IMR-90 (cell line): Measurements from ENCODE around the gene CHD2. TPM values are rescaled to one million over a fixed set of nuclear protein-coding genes. Genes with fewer than 3 reads are reported as not detected.
A peak's percentile ranks its signal among the peaks of the same experiment; 100 is the strongest.

ENCODE experiments used
- ATAC-seq: fragments of 200-7000 bp; cut with Tn5 transposase; 2 replicates; pipeline ENCODE4 v1.9.1; 2020; ENCODE audit warnings: low read depth, mild to moderate bottlenecking, moderate library complexity
- BruUV-seq: library from RNA; stranded (reverse); fragments of 400-500 nt; replicated peaks from 2 replicates; lab custom pipeline; 2021; lab: Mats Ljungman, UMichigan
- CTCF ChIA-PET: fragments of 300-600 bp; formaldehyde crosslinking; extraction: SDS; loops from one replicate; lab custom pipeline; 2021; ENCODE audit warnings: antibody characterized with exemption; lab: Yijun Ruan, JAX
- POLR2A ChIA-PET: fragments of 300-600 bp; sonication (Branson Sonifier 250); formaldehyde crosslinking; loops from one replicate; lab custom pipeline; 2022; ENCODE audit warnings: antibody characterized with exemption; ENCODE audit not compliant: unreplicated experiment; lab: Charles Lee
- DNase-seq: peaks from one replicate; pipeline ENCODE4 v3.0.0; 2013
- H2AFZ ChIP-seq: replicated peaks from 2 replicates; pipeline ENCODE3; 2013; ENCODE audit warnings: low read length, mild to moderate bottlenecking; ENCODE audit not compliant: poor library complexity
- H2AK5ac ChIP-seq: 2 replicates; pipeline ENCODE4 v1.6.1; 2013; ENCODE audit warnings: low read depth, low read length, inconsistent platforms
- H2AK9ac ChIP-seq: replicated peaks from 2 replicates; pipeline ENCODE3; 2013; ENCODE audit warnings: mild to moderate bottlenecking, low read depth, low read length, moderate library complexity; ENCODE audit not compliant: poor library complexity
- H2BK120ac ChIP-seq: 2 replicates; pipeline ENCODE4 v1.6.1; 2013; ENCODE audit warnings: low read depth, low read length, inconsistent platforms
- H2BK15ac ChIP-seq: 3 replicates; pipeline ENCODE4 v1.6.1; 2013; ENCODE audit warnings: low read depth, low read length, inconsistent platforms
- H2BK20ac ChIP-seq: 2 replicates; pipeline ENCODE4 v1.6.1; 2013; ENCODE audit warnings: low read depth, mild to moderate bottlenecking, inconsistent platforms, low read length, moderate library complexity
- H2BK5ac ChIP-seq: 2 replicates; pipeline ENCODE4 v1.6.1; 2013; ENCODE audit warnings: mild to moderate bottlenecking, low read depth, low read length, inconsistent platforms; ENCODE audit not compliant: poor library complexity, severe bottlenecking
- H3K14ac ChIP-seq: replicated peaks from 2 replicates; pipeline ENCODE4 v1.6.1; 2013; ENCODE audit warnings: low read depth, low read length, inconsistent platforms
- H3K18ac ChIP-seq: 2 replicates; pipeline ENCODE4 v1.6.1; 2013; ENCODE audit warnings: low read depth, low read length, control low read depth
- H3K23ac ChIP-seq: 2 replicates; pipeline ENCODE4 v1.6.1; 2013; ENCODE audit warnings: low read depth, low read length, inconsistent platforms
- H3K27ac ChIP-seq: 2 replicates; pipeline ENCODE4 v1.5.1; 2013; ENCODE audit warnings: mild to moderate bottlenecking, control low read depth, low read length; ENCODE audit not compliant: insufficient read depth
- H3K27me3 ChIP-seq: 2 replicates; pipeline ENCODE4 v1.6.1; 2013; ENCODE audit warnings: low read length; ENCODE audit not compliant: control insufficient read depth, insufficient read depth
- H3K36me3 ChIP-seq: 2 replicates; pipeline ENCODE4 v1.6.1; 2013; ENCODE audit warnings: low read length, mixed read lengths; ENCODE audit not compliant: control insufficient read depth, insufficient read depth
- H3K4ac ChIP-seq: 2 replicates; pipeline ENCODE4 v1.6.1; 2013; ENCODE audit warnings: low read depth, low read length, inconsistent platforms
- H3K4me1 ChIP-seq: 2 replicates; pipeline ENCODE4 v1.6.1; 2013; ENCODE audit warnings: low read length, mixed read lengths; ENCODE audit not compliant: control insufficient read depth, insufficient read depth
- H3K4me2 ChIP-seq: 2 replicates; pipeline ENCODE4 v1.6.1; 2013; ENCODE audit warnings: low read depth, mild to moderate bottlenecking, control low read depth, low read length, moderate library complexity
- H3K4me3 ChIP-seq: 2 replicates; pipeline ENCODE4 v1.5.1; 2013; ENCODE audit warnings: low read depth, mild to moderate bottlenecking, control low read depth, low read length, moderate library complexity; ENCODE audit not compliant: insufficient read depth
- H3K56ac ChIP-seq: 2 replicates; pipeline ENCODE4 v1.6.1; 2013; ENCODE audit warnings: low read length, inconsistent platforms; ENCODE audit not compliant: insufficient read depth; ENCODE audit errors: extremely low read depth
- H3K79me1 ChIP-seq, 2 experiments: 2 replicates each; pipeline ENCODE4 v1.6.1; 2013; ENCODE audit warnings: low read length in 2 of 2, inconsistent platforms in 1 of 2, low read depth in 1 of 2
- H3K9ac ChIP-seq: 2 replicates; pipeline ENCODE4 v1.6.1; 2013; ENCODE audit warnings: low read depth, low read length, control low read depth
- H3K9me1 ChIP-seq: 2 replicates; pipeline ENCODE4 v1.6.1; 2013; ENCODE audit warnings: low read length, inconsistent platforms; ENCODE audit not compliant: insufficient read depth
- H3K9me3 ChIP-seq: 2 replicates; pipeline ENCODE4 v1.6.1; 2013; ENCODE audit warnings: low read length; ENCODE audit not compliant: control insufficient read depth, insufficient read depth
- H4K20me1 ChIP-seq: 2 replicates; pipeline ENCODE4 v1.6.1; 2013; ENCODE audit warnings: low read length, inconsistent platforms; ENCODE audit not compliant: insufficient read depth
- H4K5ac ChIP-seq: 2 replicates; pipeline ENCODE4 v1.6.1; 2013; ENCODE audit warnings: mild to moderate bottlenecking, low read depth, low read length, control low read depth
- H4K8ac ChIP-seq, 2 experiments: 2 replicates each; pipeline ENCODE4 v1.6.1; 2013; ENCODE audit warnings: low read depth in 2 of 2, low read length in 2 of 2, control low read depth in 1 of 2, inconsistent platforms in 1 of 2
- H4K91ac ChIP-seq: 2 replicates; pipeline ENCODE4 v1.6.1; 2013; ENCODE audit warnings: low read depth, low read length, inconsistent platforms; ENCODE audit not compliant: insufficient read depth
- CHD1 ChIP-seq: IDR thresholded peaks from 2 replicates; pipeline ENCODE4 v1.6.1; 2012; ENCODE audit warnings: low read depth, low read length, improper control_type of control experiment
- WGBS, 2 experiments: methylation state at CpG; one replicate each; pipeline versions ENCODE4 v1.1.5 to v1.1.7; 2013; ENCODE audit warnings: missing lambda C conversion rate in 2 of 2; ENCODE audit not compliant: insufficient read length in 1 of 2; ENCODE audit errors: extremely low coverage in 2 of 2; 5-methylcytosine and 5-hydroxymethylcytosine counted together
- dilution Hi-C: fragments of 300-500 bp; cut with HindIII; formaldehyde crosslinking; loops from one replicate; pipeline ENCODE4 v1.14.3; 2018; ENCODE audit warnings: low sequenced_read_pairs; ENCODE audit not compliant: unreplicated experiment
- in situ Hi-C: fragments of 300-500 bp; cut with MboI; formaldehyde crosslinking; loops from 3 replicates; pipeline ENCODE4 v1.14.3; 2019; ENCODE audit warnings: low sequenced_read_pairs, inconsistent platforms, mixed read lengths
- intact Hi-C: fragments of 100-400 bp; cut with micrococcal nuclease; formaldehyde crosslinking; loops from 2 replicates; pipeline ENCODE4 v1.10.0; 2022
- polyA plus RNA-seq, 3 experiments: library from polyadenylated mRNA; depleted of rRNA; stranded (reverse); fragments of >200 nt; gene quantifications; 2 replicates each; pipeline ENCODE4 v1.2.3, GENCODE V29; 2012; ENCODE audit warnings: low replicate concordance in 1 of 3
- total RNA-seq: library from RNA; depleted of rRNA; stranded (reverse); fragments of >200 nt; gene quantifications from 2 replicates; pipeline ENCODE4 v1.2.3, GENCODE V29; 2012

Gene CHD2
- total and polyA plus RNA-seq, 2 of the 4 experiments (the other 2 are of a cell fraction): 44.9 to 64.7 TPM

DNA sequence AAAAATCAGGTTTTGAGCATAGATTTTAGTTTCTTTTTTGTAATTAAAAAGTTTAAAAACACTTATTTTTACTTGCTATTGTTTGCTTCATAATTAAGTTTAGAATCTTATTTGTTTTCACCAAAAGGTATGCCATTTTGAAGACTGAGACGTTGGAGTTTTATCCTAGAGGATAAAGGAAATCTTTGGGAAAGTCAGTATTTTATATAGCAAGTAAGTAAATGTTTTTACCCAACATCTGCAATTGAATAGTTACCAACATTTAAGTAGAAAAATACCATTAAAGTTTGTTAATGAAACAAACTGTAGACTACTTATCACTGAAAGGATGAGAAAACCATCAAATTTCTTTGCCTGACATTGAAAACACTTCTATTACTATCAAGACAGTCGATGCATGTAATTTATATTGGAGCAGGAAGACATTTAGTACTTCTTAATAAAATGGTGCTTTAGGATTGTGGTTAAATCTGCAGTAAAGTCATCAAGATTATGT, 14.0 kb upstream of the CHD2 start:
- H3K27me3 ChIP-seq: no peaks in the 10 kb centered on the region
- H2BK20ac ChIP-seq: no peak overlapping the region
- H2AK5ac ChIP-seq: no peak overlapping the region
- no peak overlapping the region for H3K4ac ChIP-seq
- no peaks in the 10 kb centered on the region for H3K9me3 ChIP-seq
- peaks cover 7% of the 10 kb centered on the region for H3K4me1 ChIP-seq
- DNase-seq: no peak
- peaks cover 4 to 14% of the 10 kb centered on the region in 2 experiments; a peak in 2 of 4 replicates for H3K79me1 ChIP-seq
- no peak overlapping the region for H2AK9ac ChIP-seq
- H4K8ac ChIP-seq: no peak overlapping the region
- dilution Hi-C loops (no loop called here), in situ Hi-C loops (no loop called here), intact Hi-C loops (no loop called here)
- ChIA-PET CTCF (interaction anchor here (0.9 kb wide), 1 partner anchor 77 kb away, joined by 3 read pairs; no protein-coding TSS in a partner anchor), POLR2A (interaction anchor here (0.6 to 0.8 kb wide), 2 partner anchors 8 to 68 kb away, joined by 6 to 9 read pairs; no protein-coding TSS in a partner anchor)
- no peak for ATAC-seq
- no peak for TF ChIP-seq CHD1
- no peak overlapping the region; the same call in 1 of the 2 replicates for H3K4me3 ChIP-seq
- no peak overlapping the region for H2BK15ac ChIP-seq
- H3K9ac ChIP-seq: no peak overlapping the region
- H3K9me1 ChIP-seq: peaks cover 2% of the 10 kb centered on the region
- H2BK5ac ChIP-seq: peak overlapping the region; percentile 97
- peaks cover 24% of the 10 kb centered on the region; the same call in 1 of the 2 replicates for H4K20me1 ChIP-seq
- H3K18ac ChIP-seq: no peak overlapping the region
- H2AFZ ChIP-seq: no peak overlapping the region
- peak overlapping the region; percentile 59; the same call in 1 of the 2 replicates for H3K27ac ChIP-seq
- H3K56ac ChIP-seq: no peak overlapping the region
- peak overlapping the region; percentile 93 for H3K4me2 ChIP-seq
- BruUV-seq: no TSS peak
- peaks cover 26% of the 10 kb centered on the region for H3K36me3 ChIP-seq
- no peak overlapping the region for H4K5ac ChIP-seq
- no peak overlapping the region for H4K91ac ChIP-seq
- H3K14ac ChIP-seq: no peak overlapping the region
- H3K23ac ChIP-seq: no peak overlapping the region
- no peak overlapping the region for H2BK120ac ChIP-seq
- no CpG with 5 or more reads among the region's 2 CpGs for WGBS, 2 experiments
